Esophagus (tissue), 2 donors: Measurements from ENCODE around the gene BDH1. TPM values are rescaled to one million over a fixed set of nuclear protein-coding genes. Genes with fewer than 3 reads are reported as not detected.

Experiments
- H3K27ac ChIP-seq, 2 donors: one replicate each; pipeline ENCODE4 v1.5.1; 2013; ENCODE audit warnings: low read depth in 2 of 2, mild to moderate bottlenecking in 2 of 2, inconsistent platforms in 1 of 2, low read length in 1 of 2, moderate library complexity in 1 of 2
- H3K27me3 ChIP-seq, 2 donors: one replicate each; pipeline ENCODE4 v1.6.1; 2013; ENCODE audit warnings: low read length in 2 of 2, control low read depth in 1 of 2, mild to moderate bottlenecking in 1 of 2; ENCODE audit not compliant: insufficient read depth in 2 of 2, control insufficient read depth in 1 of 2
- H3K36me3 ChIP-seq, 2 donors: one replicate each; pipeline ENCODE4 v1.6.1; 2013; ENCODE audit warnings: low read length in 1 of 2; ENCODE audit not compliant: control insufficient read depth in 2 of 2, insufficient read depth in 2 of 2
- H3K4me1 ChIP-seq, 2 donors: one replicate each; pipeline ENCODE4 v1.6.1; 2013; ENCODE audit warnings: low read length in 1 of 2; ENCODE audit not compliant: control insufficient read depth in 2 of 2, insufficient read depth in 2 of 2
- H3K4me3 ChIP-seq, 2 donors: one replicate each; pipeline ENCODE4 v1.5.1; 2013; ENCODE audit warnings: low read length in 2 of 2, mild to moderate bottlenecking in 2 of 2, low read depth in 1 of 2, moderate library complexity in 1 of 2
- H3K9me3 ChIP-seq, 2 donors: one replicate each; pipeline ENCODE4 v1.6.1; 2013; ENCODE audit warnings: mild to moderate bottlenecking in 2 of 2, low read depth in 1 of 2, low read length in 1 of 2, moderate library complexity in 1 of 2; ENCODE audit not compliant: control insufficient read depth in 2 of 2, insufficient read depth in 1 of 2
- WGBS, 2 donors: extraction: QIAGEN DNeasy Blood & Tissue Kit; methylation state at CpG; one replicate each; pipeline ENCODE4 v1.1.7; 2013; 5-methylcytosine and 5-hydroxymethylcytosine counted together
- polyA plus RNA-seq, 2 donors: library from polyadenylated mRNA; stranded (reverse); fragments of 200-250 nt; gene quantifications; one replicate each; pipeline ENCODE4 v1.2.3, GENCODE V29; 2013
- donor health status: healthy with polysubstance abuse.
- donor health status: Bipolar disorder and iron deficiency.

The BDH1 gene
- polyA plus RNA-seq, 2 donors: 49.5 to 59.9 TPM

- H3K9me3 ChIP-seq: no peaks in the 10 kb centered on the region
- no peak overlapping the region for H3K4me3 ChIP-seq
- H3K4me1 ChIP-seq: peaks cover 0 to 8% of the 10 kb centered on the region in 2 donors
These were observed 84.4 kb downstream of the BDH1 start for GRCh38 chr3:197471221-197472010.

DNA sequence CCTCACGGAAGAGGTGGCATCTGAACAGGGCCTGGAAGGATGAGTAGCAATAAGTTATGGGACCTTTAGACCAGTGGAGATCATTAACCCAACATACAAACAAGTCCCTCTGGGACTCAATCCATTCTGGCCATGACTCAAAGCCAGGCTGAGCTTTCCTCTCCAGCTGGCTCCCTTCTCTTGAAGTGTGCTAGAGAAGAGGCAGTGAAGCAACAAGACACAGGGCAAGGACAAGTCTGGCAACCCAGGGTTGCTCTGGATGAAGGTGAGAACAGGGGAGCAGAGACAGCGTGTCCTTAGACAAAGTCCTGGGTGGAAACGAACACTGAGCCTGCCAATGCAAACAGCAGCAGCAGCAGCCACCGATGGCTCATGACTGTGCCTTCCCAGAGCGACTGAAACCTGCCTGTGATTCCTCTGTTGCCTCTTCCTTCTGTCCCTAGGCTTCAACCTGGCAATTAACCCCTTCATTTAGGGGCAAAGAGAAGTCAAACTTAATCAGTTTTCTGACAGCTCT lies 86.8 kb downstream of the BDH1 start:
- Histone ChIP-seq H3K9me3 (no peaks in the 10 kb centered on the region), H3K27ac (no peak overlapping the region), H3K27me3 (no peaks in the 10 kb centered on the region), H3K4me1 (peaks cover 0 to 5% of the 10 kb centered on the region in 2 donors), H3K4me3 (no peak overlapping the region), H3K36me3 (no peaks in the 10 kb centered on the region)
- WGBS, 2 donors: 46 to 64% methylated on average over 5 of the region's 5 CpGs

More at GRCh38 chr3:197471221-197472010, 84.4 kb downstream of the BDH1 start:
- H3K27me3 ChIP-seq: no peaks in the 10 kb centered on the region
- no peak overlapping the region for H3K27ac ChIP-seq
- 78 to 84% methylated on average over 10 of the region's 10 CpGs for WGBS, 2 donors
- H3K36me3 ChIP-seq: no peaks in the 10 kb centered on the region

- H3K9me3 ChIP-seq: no peaks in the 10 kb centered on the region
- H3K4me3 ChIP-seq: no peak overlapping the region
- H3K36me3 ChIP-seq: no peaks in the 10 kb centered on the region
- WGBS, 2 donors: 85 to 90% methylated on average over 7 of the region's 7 CpGs
- H3K27ac ChIP-seq: no peak overlapping the region
- H3K27me3 ChIP-seq: no peaks in the 10 kb centered on the region
- H3K4me1 ChIP-seq: peaks cover 0 to 5% of the 10 kb centered on the region in 2 donors
These were observed 87.6 kb downstream of the BDH1 start for GRCh38 chr3:197468167-197468566.

GRCh38 chr3:197466586-197467399 lies 89.0 kb downstream of the BDH1 start:
- 28 to 39% methylated on average over 7 of the region's 7 CpGs for WGBS, 2 donors
- no peaks in the 10 kb centered on the region for H3K36me3 ChIP-seq
- no peaks in the 10 kb centered on the region for H3K4me1 ChIP-seq
- peak overlapping the region in 1 of 2 donors; percentile 6 for H3K27ac ChIP-seq
- no peaks in the 10 kb centered on the region for H3K27me3 ChIP-seq
- H3K4me3 ChIP-seq: no peak overlapping the region
- no peaks in the 10 kb centered on the region for H3K9me3 ChIP-seq

- WGBS, 2 donors: 69 to 70% methylated on average over 3 of the region's 3 CpGs
- Histone ChIP-seq H3K27ac (no peak overlapping the region), H3K36me3 (no peaks in the 10 kb centered on the region), H3K4me3 (no peak overlapping the region), H3K4me1 (no peaks in the 10 kb centered on the region), H3K27me3 (no peaks in the 10 kb centered on the region), H3K9me3 (no peaks in the 10 kb centered on the region)
These were observed 89.7 kb downstream of the BDH1 start for GRCh38 chr3:197465996-197466549.

DNA sequence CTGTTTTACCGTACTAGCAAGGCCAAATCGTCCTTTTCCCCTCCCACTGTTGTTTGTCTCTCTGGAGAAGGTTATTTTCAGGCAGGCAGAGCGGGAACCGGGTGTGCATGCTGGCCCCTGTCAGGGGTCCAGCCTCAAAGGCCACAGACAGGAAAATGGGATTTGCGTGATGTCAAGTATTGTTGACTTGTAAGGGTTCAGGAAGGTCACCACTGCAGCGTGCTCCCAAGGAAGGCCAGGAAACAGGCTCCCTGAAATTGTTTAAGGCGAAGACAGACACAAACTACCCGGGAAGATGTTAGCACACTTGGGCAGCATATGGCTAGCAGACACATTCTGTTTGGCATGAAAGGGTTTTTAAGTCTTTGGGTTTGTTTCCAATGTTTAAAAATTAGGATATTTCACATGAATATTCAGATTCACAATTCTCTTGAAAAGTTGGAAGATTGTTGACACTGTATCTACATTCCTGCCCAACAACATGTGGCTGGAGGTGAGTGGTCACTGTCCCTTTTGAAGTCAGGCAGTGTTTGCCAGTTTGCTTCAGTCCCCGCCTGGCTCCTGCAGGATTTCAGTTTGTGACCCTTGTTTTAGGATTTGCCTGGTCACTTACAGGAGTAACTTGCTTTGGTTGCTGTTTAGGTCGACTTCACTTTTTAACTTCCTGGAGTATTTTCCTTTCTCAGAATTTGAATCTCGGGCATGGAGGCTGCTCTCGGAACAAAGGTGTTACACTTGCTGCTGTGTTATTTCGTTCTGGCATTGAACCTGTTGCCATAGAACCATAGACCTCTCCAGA lies 90.4 kb downstream of the BDH1 start:
- Histone ChIP-seq H3K4me1 (no peaks in the 10 kb centered on the region), H3K9me3 (no peaks in the 10 kb centered on the region), H3K36me3 (no peaks in the 10 kb centered on the region), H3K27ac (no peak overlapping the region), H3K4me3 (no peak overlapping the region), H3K27me3 (no peaks in the 10 kb centered on the region)
- WGBS, 2 donors: 72 to 77% methylated on average over 13 of the region's 13 CpGs

DNA sequence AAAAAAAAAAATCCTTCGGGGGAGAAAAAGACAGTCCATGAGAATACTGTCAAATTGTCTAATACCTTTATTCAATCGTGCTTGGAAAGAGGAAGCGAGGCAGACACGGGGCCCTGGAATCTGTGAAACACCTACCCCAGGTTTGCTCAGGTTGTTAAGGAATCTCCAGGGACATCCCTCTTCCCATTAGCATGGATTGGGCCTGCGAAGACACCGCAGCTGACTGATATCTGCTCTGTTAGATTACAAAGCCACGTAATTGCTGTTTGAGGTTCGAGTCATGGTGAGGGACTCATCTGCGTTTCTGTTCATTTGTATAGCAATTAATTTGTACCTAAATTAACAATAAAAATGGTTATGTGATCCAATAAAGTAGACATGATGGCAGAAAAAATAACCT lies 91.0 kb downstream of the BDH1 start:
- no peak overlapping the region for H3K4me3 ChIP-seq
- peak overlapping the region in 1 of 2 donors; percentile 27 for H3K27ac ChIP-seq
- 91% methylated on average over 9 of the region's 9 CpGs for WGBS, 2 donors
- no peaks in the 10 kb centered on the region for H3K9me3 ChIP-seq
- no peaks in the 10 kb centered on the region for H3K4me1 ChIP-seq
- H3K27me3 ChIP-seq: no peaks in the 10 kb centered on the region
- H3K36me3 ChIP-seq: no peaks in the 10 kb centered on the region

- 60% methylated on average over 3 of the region's 3 CpGs for WGBS, 2 donors
- H3K27me3 ChIP-seq: no peaks in the 10 kb centered on the region
- H3K27ac ChIP-seq: no peak overlapping the region
- H3K4me1 ChIP-seq: peaks cover 0 to 5% of the 10 kb centered on the region in 2 donors
- H3K4me3 ChIP-seq: no peak overlapping the region
- H3K9me3 ChIP-seq: no peaks in the 10 kb centered on the region
- H3K36me3 ChIP-seq: no peaks in the 10 kb centered on the region
These were observed 92.5 kb downstream of the BDH1 start for GRCh38 chr3:197463279-197463678.

DNA sequence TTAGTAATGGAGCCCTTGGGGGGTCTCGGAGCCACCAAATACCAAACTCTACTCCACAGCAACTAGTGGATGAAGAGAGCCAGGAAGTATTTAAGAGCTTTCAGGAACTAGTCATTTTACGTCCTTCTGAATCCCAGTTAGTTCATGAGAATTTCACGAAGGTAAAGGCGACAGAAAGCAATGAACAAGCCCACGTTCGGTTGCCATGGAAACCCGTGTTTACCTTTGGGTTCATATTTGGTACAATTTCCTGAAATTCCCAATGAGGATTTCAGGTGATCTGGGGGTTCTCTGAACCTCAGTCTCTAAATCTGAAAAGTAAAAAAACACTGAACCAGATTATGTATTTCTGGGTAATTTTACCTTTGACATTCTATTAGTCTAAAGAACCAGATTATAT lies 93.0 kb downstream of the BDH1 start:
- Histone ChIP-seq H3K4me3 (no peak overlapping the region), H3K9me3 (no peaks in the 10 kb centered on the region), H3K27me3 (no peaks in the 10 kb centered on the region), H3K36me3 (no peaks in the 10 kb centered on the region), H3K4me1 (peaks cover 0 to 7% of the 10 kb centered on the region in 2 donors), H3K27ac (no peak overlapping the region)
- WGBS, 2 donors: 81 to 83% methylated on average over 7 of the region's 7 CpGs
